Right lobe of liver (tissue), 6 donors: ENCODE results near the gene WDR89. TPM values are rescaled to one million over a fixed set of nuclear protein-coding genes. Genes with fewer than 3 reads are reported as not detected.
A peak's percentile ranks its signal among the peaks of the same experiment; 100 is the strongest.
"Not testable (repeated sequence)": the region's sequence is repeated elsewhere in the genome, so short reads cannot be mapped to it uniquely, and the experiment has no call there.

ENCODE experiments used
- ATAC-seq, 4 donors: fragments of 200-7000 bp; cut with Tn5 transposase; one replicate each; pipeline ENCODE4 v1.9.1; 2020; ENCODE audit warnings: mild to moderate bottlenecking in 4 of 4, moderate library complexity in 4 of 4
- DNase-seq, 3 donors: peaks; one replicate each; pipeline ENCODE4 v3.0.0-alpha.2; 2020
- H3K27ac ChIP-seq, 3 donors: fragments of 200-600 bp; one replicate each; pipeline ENCODE4 v1.8.0; 2022
- H3K27me3 ChIP-seq, 2 donors: fragments of 200-600 bp; one replicate each; pipeline ENCODE4 v1.8.0; 2022
- H3K36me3 ChIP-seq, 4 donors: fragments of 200-600 bp; sonication (generic) in 1 of 4; one replicate each; pipeline versions ENCODE4 v1.5.1 to v1.8.0; 2017 to 2022; ENCODE audit warnings: control low read depth in 1 of 4
- H3K4me1 ChIP-seq, 4 donors: fragments of 200-600 bp; sonication (generic) in 1 of 4; one replicate each; pipeline versions ENCODE4 v1.5.1 to v1.8.0; 2017 to 2022; ENCODE audit warnings: control low read depth in 1 of 4
- H3K4me3 ChIP-seq, 3 donors: fragments of 200-600 bp; one replicate each; pipeline ENCODE4 v1.8.0; 2022
- H3K9me3 ChIP-seq, 4 donors: fragments of 200-600 bp; sonication (generic) in 1 of 4; one replicate each; pipeline versions ENCODE4 v1.5.1 to v1.8.0; 2017 to 2022; ENCODE audit warnings: control low read depth in 1 of 4
- POLR2A ChIP-seq: fragments of 450-650 bp; IDR thresholded peaks from one replicate; pipeline ENCODE4 v1.6.1; 2017; ENCODE audit warnings: antibody characterized with exemption, mild to moderate bottlenecking
- WGBS: methylation state at CpG from one replicate; pipeline ENCODE4 v1.1.6; 2018; ENCODE audit warnings: low coverage, low lambda C conversion rate; ENCODE audit not compliant: insufficient coverage; ENCODE audit errors: missing lambda C conversion rate; 5-methylcytosine and 5-hydroxymethylcytosine counted together
- intact Hi-C, 2 donors: fragments of 100-400 bp; cut with DNase I; formaldehyde crosslinking; loops; one replicate each; pipeline versions ENCODE4 v1.11.2 to v1.14.1; 2022
- total RNA-seq, 6 experiments: library from RNA; depleted of rRNA in 2 of 6; stranded (reverse); fragments of >200 nt in 2 of 6; fragmentation: NEBNext Ultra II Directional in 3 of 6; extraction: Animal tissue kit (Norgen Biotek cat#: 25700) in 3 of 6; gene quantifications; one replicate each; pipeline versions ENCODE4 v1.1.0 to v1.2.4, GENCODE V29; 2016 to 2023
- TF ChIP-seq, protein P1 (sequence below), 4 donors: fragments of 200-600 bp in 3 of 4; fragments of 450-650 bp in 1 of 4; IDR thresholded peaks; one replicate each; pipeline versions ENCODE4 v1.5.1 to v1.8.0; 2016 to 2022; ENCODE audit warnings: antibody characterized with exemption in 4 of 4, mild to moderate bottlenecking in 2 of 4
- donor health status: DM: no; HTN: yes; CAD: no.
- donor health status: DM: no; HTN: no; CAD: no.
- donor health status: DM: no; HTN: no; CAD: no.
- donor health status: DM: no; HTN: yes; CAD: no.
- donor health status: DM: no; HTN: yes; CAD: no.

The WDR89 gene
- total RNA-seq, 6 experiments from 2014 or later, result 3.3 to 7.9 (median 5.8) TPM

- Histone ChIP-seq H3K9me3 (no peaks in the 10 kb centered on the region), H3K27me3 (no peaks in the 10 kb centered on the region), H3K4me3 (peak overlapping the region; percentile 46 to 68 (median 57)), H3K27ac (peak overlapping the region; percentile 84 to 96 (median 88)), H3K36me3 (no peaks in the 10 kb centered on the region), H3K4me1 (no peaks in the 10 kb centered on the region)
- TF ChIP-seq, protein P1, sequence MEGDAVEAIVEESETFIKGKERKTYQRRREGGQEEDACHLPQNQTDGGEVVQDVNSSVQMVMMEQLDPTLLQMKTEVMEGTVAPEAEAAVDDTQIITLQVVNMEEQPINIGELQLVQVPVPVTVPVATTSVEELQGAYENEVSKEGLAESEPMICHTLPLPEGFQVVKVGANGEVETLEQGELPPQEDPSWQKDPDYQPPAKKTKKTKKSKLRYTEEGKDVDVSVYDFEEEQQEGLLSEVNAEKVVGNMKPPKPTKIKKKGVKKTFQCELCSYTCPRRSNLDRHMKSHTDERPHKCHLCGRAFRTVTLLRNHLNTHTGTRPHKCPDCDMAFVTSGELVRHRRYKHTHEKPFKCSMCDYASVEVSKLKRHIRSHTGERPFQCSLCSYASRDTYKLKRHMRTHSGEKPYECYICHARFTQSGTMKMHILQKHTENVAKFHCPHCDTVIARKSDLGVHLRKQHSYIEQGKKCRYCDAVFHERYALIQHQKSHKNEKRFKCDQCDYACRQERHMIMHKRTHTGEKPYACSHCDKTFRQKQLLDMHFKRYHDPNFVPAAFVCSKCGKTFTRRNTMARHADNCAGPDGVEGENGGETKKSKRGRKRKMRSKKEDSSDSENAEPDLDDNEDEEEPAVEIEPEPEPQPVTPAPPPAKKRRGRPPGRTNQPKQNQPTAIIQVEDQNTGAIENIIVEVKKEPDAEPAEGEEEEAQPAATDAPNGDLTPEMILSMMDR (IDR thresholded peaks at IDR 0.05), result no peak
- no peak for TF ChIP-seq POLR2A
- ATAC-seq, result no peak
- intact Hi-C loops, result no loop called here
- 68% methylated on average over 8 of the region's 8 CpGs for WGBS
- no peak for DNase-seq
Observed at GRCh38 chr14:63642656-63643382, 1.1 kb upstream of the WDR89 start.

GRCh38 chr14:63642229-63642611, 549 bp upstream of the WDR89 start:
- WGBS, result 0% methylated on average over 12 of the region's 12 CpGs
- intact Hi-C loops, result no loop called here

DNA sequence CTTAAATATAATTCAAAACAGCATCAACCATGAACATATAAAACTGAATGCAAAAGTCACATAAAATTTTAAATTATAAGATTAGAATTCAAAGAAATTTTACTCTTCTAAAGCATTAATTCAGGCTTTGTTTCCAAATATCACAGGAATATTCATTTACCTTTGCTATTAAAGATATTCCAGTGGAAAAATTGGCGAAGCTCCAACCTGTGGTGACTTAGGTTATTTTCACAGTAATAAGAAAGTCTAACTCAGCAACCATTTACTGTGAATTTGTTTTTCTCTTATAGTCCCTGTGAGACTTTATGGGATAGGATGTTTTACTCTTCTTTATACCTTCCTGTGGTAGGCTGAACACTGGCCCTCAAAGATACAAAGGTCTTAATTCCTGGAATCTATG, 3.2 kb downstream of the WDR89 start:
- whole genome bisulfite sequencing, result 87% methylated on average over 1 of the region's 1 CpG
- Histone ChIP-seq H3K27ac (no peak overlapping the region), H3K4me3 (no peak overlapping the region), H3K36me3 (no peaks in the 10 kb centered on the region), H3K4me1 (no peaks in the 10 kb centered on the region), H3K9me3 (no peaks in the 10 kb centered on the region), H3K27me3 (no peaks in the 10 kb centered on the region)
- intact Hi-C loops, result no loop called here
- no peak for ATAC-seq
- TF ChIP-seq POLR2A, result no peak
- TF ChIP-seq, protein P1 (IDR thresholded peaks at IDR 0.05), result no peak
- no peak for DNase-seq

More at GRCh38 chr14:63642229-63642611, 549 bp upstream of the WDR89 start:
- peak; percentile 73 to 83 (median 78) for ATAC-seq
- TF ChIP-seq POLR2A, result no peak
- TF ChIP-seq, protein P1 (IDR thresholded peaks at IDR 0.05), result no peak
- H3K4me1 ChIP-seq, result no peaks in the 10 kb centered on the region
- peak overlapping the region; percentile 46 to 68 (median 57) for H3K4me3 ChIP-seq
- peak; percentile 65 to 86 (median 73) for DNase-seq
- peak overlapping the region; percentile 84 to 96 (median 88) for H3K27ac ChIP-seq
- H3K27me3 ChIP-seq, result no peaks in the 10 kb centered on the region
- H3K9me3 ChIP-seq, result no peaks in the 10 kb centered on the region
- H3K36me3 ChIP-seq, result no peaks in the 10 kb centered on the region

DNA sequence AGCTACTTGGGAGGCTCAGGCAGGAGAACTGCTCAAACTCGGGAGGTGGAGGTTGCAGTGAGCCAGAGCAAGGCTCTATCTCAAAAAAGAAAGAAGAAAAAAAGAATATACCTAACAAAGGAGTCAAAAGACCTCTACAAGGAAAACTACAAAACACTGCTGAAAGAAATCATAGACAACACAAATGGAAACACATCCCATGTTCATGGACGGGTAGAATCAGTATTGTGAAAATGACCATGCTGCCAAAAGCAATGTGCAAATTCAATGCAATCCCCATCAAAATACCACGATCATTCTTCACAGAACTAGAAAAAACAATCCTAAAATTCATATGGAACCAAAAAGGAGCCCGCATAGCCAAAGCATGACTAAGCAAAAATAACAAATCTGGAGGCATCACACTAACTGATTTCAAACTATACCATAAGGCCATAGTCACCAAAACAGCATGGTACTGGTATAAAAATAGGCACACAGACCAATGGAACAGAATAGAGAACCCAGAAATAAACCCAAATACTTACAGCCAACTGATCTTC, 5.5 kb downstream of the WDR89 start:
- H3K4me1 ChIP-seq, H3K27ac ChIP-seq, H3K9me3 ChIP-seq, H3K4me3 ChIP-seq, intact Hi-C loops, ATAC-seq, H3K36me3 ChIP-seq, DNase-seq, H3K27me3 ChIP-seq: not testable (repeated sequence)
- WGBS, result 80% methylated on average over 3 of the region's 4 CpGs

GRCh38 chr14:63633801-63634200, 7.9 kb downstream of the WDR89 start:
- Histone ChIP-seq H3K4me1 (no peaks in the 10 kb centered on the region), H3K36me3 (no peaks in the 10 kb centered on the region), H3K27me3 (no peaks in the 10 kb centered on the region), H3K27ac (no peak overlapping the region), H3K9me3 (no peaks in the 10 kb centered on the region), H3K4me3 (no peak overlapping the region)
- intact Hi-C loops, result no loop called here
- 77% methylated on average over 7 of the region's 7 CpGs for WGBS
- TF ChIP-seq POLR2A, result no peak
- TF ChIP-seq, protein P1 (IDR thresholded peaks at IDR 0.05), result peak in 2 of 4 donors; percentile 17 to 25
- ATAC-seq (no peak), DNase-seq (no peak)
